Astrocyte (in vitro differentiated cells and primary cell): ENCODE results near the gene WDR27. TPM values are rescaled to one million over a fixed set of nuclear protein-coding genes. Genes with fewer than 3 reads are reported as not detected.

Experiments used
- DNase-seq: peaks from one replicate; pipeline ENCODE4 v3.0.0-alpha.2; 2010; ENCODE audit warnings: low read depth
- FAIRE-seq: peaks from 2 replicates; lab custom pipeline; 2011; peaks lifted over from hg19 to GRCh38; lab: Jason Lieb, UNC
- H2AFZ ChIP-seq: 2 replicates; pipeline ENCODE4 v1.6.0; 2012; ENCODE audit warnings: low read depth, low read length, inconsistent platforms
- H3K27ac ChIP-seq: 2 replicates; pipeline ENCODE4 v1.5.1; 2011; ENCODE audit warnings: low read depth, low read length, inconsistent platforms
- H3K27me3 ChIP-seq: 2 replicates; pipeline ENCODE4 v1.6.0; 2011; ENCODE audit warnings: low read length, inconsistent platforms; ENCODE audit not compliant: insufficient read depth
- H3K36me3 ChIP-seq: 2 replicates; pipeline ENCODE4 v1.5.1; 2011; ENCODE audit warnings: low read length, inconsistent platforms; ENCODE audit not compliant: insufficient read depth
- H3K4me1 ChIP-seq: 2 replicates; pipeline ENCODE4 v1.5.1; 2011; ENCODE audit warnings: low read length, inconsistent platforms; ENCODE audit not compliant: insufficient read depth
- H3K4me2 ChIP-seq: 2 replicates; pipeline ENCODE4 v1.6.0; 2012; ENCODE audit warnings: low read length, inconsistent platforms
- H3K4me3 ChIP-seq: 2 replicates; pipeline ENCODE4 v1.5.1; 2011; ENCODE audit warnings: low read depth, mild to moderate bottlenecking, low read length, inconsistent platforms; ENCODE audit not compliant: insufficient read depth
- H3K79me2 ChIP-seq: 2 replicates; pipeline ENCODE4 v1.6.0; 2012; ENCODE audit warnings: mild to moderate bottlenecking, low read length, inconsistent platforms; ENCODE audit not compliant: insufficient read depth
- H3K9ac ChIP-seq: 2 replicates; pipeline ENCODE4 v1.6.0; 2012; ENCODE audit warnings: mild to moderate bottlenecking, low read length, inconsistent platforms
- H3K9me3 ChIP-seq: 2 replicates; pipeline ENCODE4 v1.5.1; 2012; ENCODE audit warnings: low read depth, mild to moderate bottlenecking, low read length, inconsistent platforms; ENCODE audit not compliant: insufficient read depth
- H4K20me1 ChIP-seq: 2 replicates; pipeline ENCODE4 v1.6.0; 2012; ENCODE audit warnings: low read length, inconsistent platforms; ENCODE audit not compliant: insufficient read depth
- H3K27ac Mint-ChIP-seq: one replicate; pipeline ENCODE4 v1.8.0; 2021; ENCODE audit warnings: mild to moderate bottlenecking, mixed read lengths; ENCODE audit not compliant: unreplicated experiment
- H3K27me3 Mint-ChIP-seq: one replicate; pipeline ENCODE4 v1.8.0; 2021; ENCODE audit warnings: low read depth, mixed read lengths; ENCODE audit not compliant: unreplicated experiment
- H3K36me3 Mint-ChIP-seq: one replicate; pipeline ENCODE4 v1.8.0; 2021; ENCODE audit warnings: low read depth, mixed read lengths; ENCODE audit not compliant: unreplicated experiment
- H3K4me1 Mint-ChIP-seq: one replicate; pipeline ENCODE4 v1.8.0; 2021; ENCODE audit warnings: low read depth, mixed read lengths; ENCODE audit not compliant: unreplicated experiment
- H3K4me3 Mint-ChIP-seq: one replicate; pipeline ENCODE4 v1.8.0; 2021; ENCODE audit warnings: mild to moderate bottlenecking, moderate library complexity, mixed read lengths; ENCODE audit not compliant: unreplicated experiment
- H3K9me3 Mint-ChIP-seq: one replicate; pipeline ENCODE4 v1.8.0; 2021; ENCODE audit warnings: mild to moderate bottlenecking, mixed read lengths; ENCODE audit not compliant: unreplicated experiment
- CTCF ChIP-seq: IDR thresholded peaks from 2 replicates; pipeline ENCODE4 v1.5.1; 2011; ENCODE audit warnings: low read depth, mild to moderate bottlenecking, inconsistent platforms, low read length, moderate library complexity; ENCODE audit not compliant: insufficient read depth
- EZH2 ChIP-seq: IDR thresholded peaks from 2 replicates; pipeline ENCODE4 v1.6.1; 2012; ENCODE audit warnings: mild to moderate bottlenecking, low read length, inconsistent platforms; ENCODE audit not compliant: insufficient read depth
- total RNA-seq: library from RNA; stranded (reverse); gene quantifications from 2 replicates; pipeline ENCODE4 v1.2.1, GENCODE V29; 2021

WDR27 gene
- total RNA-seq, 1 donor from 2014 or later: 31.2 TPM

GRCh38 chr6:169650241-169650958 lies 51.4 kb downstream of the WDR27 start:
- H3K9me3 ChIP-seq: no peaks in the 10 kb centered on the region
- no peak overlapping the region for H2AFZ ChIP-seq
- no peaks in the 10 kb centered on the region for H3K27me3 ChIP-seq
- no peak overlapping the region for H3K27ac ChIP-seq
- TF ChIP-seq EZH2 (no peak), CTCF (no peak)
- H3K4me2 ChIP-seq: no peak overlapping the region
- no peak overlapping the region for H3K27ac Mint-ChIP-seq
- H3K4me3 ChIP-seq: no peak overlapping the region
- peaks cover 2% of the 10 kb centered on the region for H3K9me3 Mint-ChIP-seq
- no peak for FAIRE-seq
- H3K9ac ChIP-seq: no peak overlapping the region
- no peaks in the 10 kb centered on the region for H4K20me1 ChIP-seq
- peaks cover 4% of the 10 kb centered on the region for H3K4me1 ChIP-seq
- H3K79me2 ChIP-seq: no peaks in the 10 kb centered on the region
- DNase-seq: no peak
- peaks cover 24% of the 10 kb centered on the region for H3K36me3 Mint-ChIP-seq
- no peaks in the 10 kb centered on the region for H3K27me3 Mint-ChIP-seq
- no peaks in the 10 kb centered on the region for H3K36me3 ChIP-seq
- no peaks in the 10 kb centered on the region for H3K4me1 Mint-ChIP-seq
- H3K4me3 Mint-ChIP-seq: no peak overlapping the region

- Histone ChIP-seq H3K79me2 (no peaks in the 10 kb centered on the region), H3K36me3 (no peaks in the 10 kb centered on the region), H2AFZ (no peak overlapping the region), H4K20me1 (no peaks in the 10 kb centered on the region), H3K4me3 (no peak overlapping the region), H3K4me2 (no peak overlapping the region), H3K9me3 (no peaks in the 10 kb centered on the region), H3K27me3 (no peaks in the 10 kb centered on the region), H3K27ac (no peak overlapping the region), H3K4me1 (no peaks in the 10 kb centered on the region), H3K9ac (no peak overlapping the region)
- Mint-ChIP-seq H3K27me3 (no peaks in the 10 kb centered on the region), H3K36me3 (peaks cover 9% of the 10 kb centered on the region), H3K27ac (no peak overlapping the region), H3K4me1 (no peaks in the 10 kb centered on the region), H3K9me3 (no peaks in the 10 kb centered on the region), H3K4me3 (no peak overlapping the region)
- TF ChIP-seq EZH2 (no peak), CTCF (no peak)
- FAIRE-seq: no peak
- DNase-seq: no peak
Observed at GRCh38 chr6:169648617-169649016, 53.2 kb downstream of the WDR27 start.

- no peak overlapping the region for H3K27ac ChIP-seq
- H4K20me1 ChIP-seq: no peaks in the 10 kb centered on the region
- H3K36me3 ChIP-seq: no peaks in the 10 kb centered on the region
- DNase-seq (no peak), FAIRE-seq (no peak)
- H2AFZ ChIP-seq: no peak overlapping the region
- TF ChIP-seq CTCF (no peak), EZH2 (no peak)
- no peak overlapping the region for H3K4me2 ChIP-seq
- Mint-ChIP-seq H3K27ac (no peak overlapping the region), H3K4me1 (no peaks in the 10 kb centered on the region), H3K4me3 (no peak overlapping the region), H3K27me3 (no peaks in the 10 kb centered on the region), H3K36me3 (peaks cover 9% of the 10 kb centered on the region), H3K9me3 (no peaks in the 10 kb centered on the region)
- H3K79me2 ChIP-seq: no peaks in the 10 kb centered on the region
- H3K9ac ChIP-seq: no peak overlapping the region
- no peaks in the 10 kb centered on the region for H3K4me1 ChIP-seq
- no peaks in the 10 kb centered on the region for H3K27me3 ChIP-seq
- no peak overlapping the region for H3K4me3 ChIP-seq
- no peaks in the 10 kb centered on the region for H3K9me3 ChIP-seq
Observed at GRCh38 chr6:169648092-169648491, 53.7 kb downstream of the WDR27 start.
